HG02973 (cell line): ENCODE data around the gene SND1.

Experiments
- ATAC-seq: cut with Tn5 transposase; IDR thresholded peaks from one replicate; pipeline ENCODE4 v1.9.1; 2021; ENCODE audit warnings: moderate library complexity; ENCODE audit not compliant: unreplicated experiment

The SND1 gene

DNA sequence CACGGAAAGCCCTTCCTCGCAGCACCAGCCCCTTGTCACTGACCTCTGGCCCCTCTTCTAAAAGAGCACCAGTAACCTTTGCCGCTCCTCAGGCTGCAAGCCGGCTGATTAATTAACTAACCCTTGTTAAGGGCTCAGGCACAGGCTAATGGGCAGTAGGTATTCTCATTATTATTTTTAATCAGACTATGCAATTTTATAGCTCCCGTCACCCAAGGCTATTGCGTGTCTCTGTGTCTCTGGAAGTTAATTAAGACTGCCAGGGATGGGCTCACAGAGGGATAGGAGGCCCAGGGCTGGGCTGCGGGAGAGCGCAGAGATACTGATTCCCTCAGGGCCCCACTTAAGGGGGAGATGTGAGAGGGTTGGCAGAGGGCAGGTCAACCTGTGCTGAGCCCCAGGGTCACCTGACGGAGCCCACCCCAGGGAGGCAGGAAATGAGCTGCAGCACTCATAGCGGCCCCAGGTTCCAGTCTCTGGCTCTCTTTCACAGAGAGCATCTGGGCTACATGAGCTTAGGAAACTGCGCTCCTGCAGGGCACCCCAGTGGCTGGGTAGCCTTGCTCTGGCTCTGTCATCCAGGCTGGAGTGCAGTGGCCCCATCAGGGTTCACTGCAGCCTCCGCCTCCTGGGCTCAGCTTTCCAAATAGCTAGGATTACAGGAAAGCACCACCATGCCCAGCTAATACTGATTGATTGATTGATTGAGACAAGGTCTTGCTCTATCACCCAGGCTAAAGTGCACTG is 471.5 kb downstream of the SND1 start:
- no peak for ATAC-seq

DNA sequence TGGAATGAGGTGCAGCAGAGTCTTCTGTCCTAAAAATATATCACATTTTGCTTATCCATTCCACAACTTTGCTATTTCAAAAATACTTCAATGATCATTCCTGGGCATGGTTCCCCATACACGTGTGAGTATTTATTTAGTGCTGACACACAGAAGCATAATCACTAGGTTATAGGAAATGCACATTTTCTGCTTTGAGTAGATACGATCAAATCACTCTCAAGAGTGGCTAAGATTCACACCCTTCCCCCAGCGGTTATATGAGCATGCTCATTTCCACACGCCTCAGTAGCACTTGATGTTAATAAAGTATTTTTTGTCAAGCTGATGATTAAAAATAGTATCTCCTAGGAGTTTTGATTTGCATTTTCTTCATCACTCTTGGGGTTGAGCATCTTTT is 472.8 kb downstream of the SND1 start:
- no peak for ATAC-seq

DNA sequence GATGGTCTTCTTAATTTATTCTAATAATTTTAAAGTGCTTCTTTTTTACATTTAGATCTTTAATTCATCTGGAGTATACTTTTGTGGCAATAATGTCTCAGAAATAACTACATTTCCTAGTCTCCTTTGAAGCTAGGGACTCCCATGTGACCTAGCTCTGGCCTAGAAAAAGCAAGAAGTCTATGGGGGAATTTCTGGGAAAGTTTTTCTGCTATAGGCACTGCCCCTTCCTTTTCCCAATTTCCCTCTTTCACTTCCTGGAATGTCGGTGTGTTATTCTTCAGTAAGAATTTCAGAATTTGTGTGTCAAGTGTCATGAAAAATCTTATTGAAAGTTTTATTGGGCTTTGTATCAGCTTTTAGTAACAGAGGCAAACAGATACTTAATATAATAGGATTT is 473.8 kb downstream of the SND1 start:
- ATAC-seq = no peak

DNA sequence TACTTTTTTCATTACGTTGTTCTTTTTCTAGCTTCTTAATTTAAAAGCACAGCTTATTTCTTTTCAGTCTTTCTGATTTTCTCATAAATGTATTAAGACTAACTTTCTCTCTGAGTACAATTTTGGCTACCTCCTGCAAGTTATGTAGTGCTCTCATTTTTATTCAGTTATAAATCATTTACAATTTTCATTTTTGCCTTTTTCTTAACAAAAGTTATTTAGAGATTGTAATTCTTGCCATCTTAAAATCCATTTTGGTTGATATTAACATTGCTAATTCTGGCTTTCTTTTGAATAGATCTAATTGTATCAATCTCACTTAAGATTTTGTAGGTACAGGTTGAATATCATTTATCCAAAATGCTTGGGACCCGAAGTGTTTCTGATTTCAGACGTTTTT is 476.4 kb downstream of the SND1 start:
- ATAC-seq = no peak

DNA sequence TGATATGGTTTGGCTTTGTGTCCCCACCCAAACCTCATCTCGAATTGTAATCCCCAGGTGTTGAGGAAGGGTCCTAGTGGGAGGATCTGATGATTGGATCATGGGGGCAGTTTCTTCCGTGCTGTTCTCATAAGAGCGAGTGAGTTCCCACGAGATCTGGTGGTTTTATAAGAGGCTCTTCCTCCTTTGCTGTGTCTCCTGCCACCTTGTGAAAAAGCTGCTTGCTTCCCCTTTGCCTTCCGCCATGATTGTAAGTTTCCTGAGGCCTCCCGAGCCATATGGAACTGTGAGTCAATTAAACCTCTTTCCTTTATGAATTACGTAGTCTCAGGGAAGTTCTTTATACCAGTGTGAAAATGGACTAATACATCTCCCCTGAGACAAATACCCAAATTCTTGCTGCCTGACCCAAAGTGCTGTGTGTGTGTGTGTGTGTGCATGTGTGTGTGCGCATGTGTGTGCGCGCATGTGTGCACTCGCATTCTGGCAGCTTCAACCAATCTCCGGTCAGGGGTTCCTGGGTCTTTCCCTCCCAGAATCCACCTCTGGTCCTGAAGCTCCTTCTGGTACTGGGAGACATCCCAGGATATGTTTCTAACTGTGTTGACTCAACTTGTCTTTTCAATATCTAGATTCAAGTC is 477.4 kb downstream of the SND1 start:
- no peak for ATAC-seq

DNA sequence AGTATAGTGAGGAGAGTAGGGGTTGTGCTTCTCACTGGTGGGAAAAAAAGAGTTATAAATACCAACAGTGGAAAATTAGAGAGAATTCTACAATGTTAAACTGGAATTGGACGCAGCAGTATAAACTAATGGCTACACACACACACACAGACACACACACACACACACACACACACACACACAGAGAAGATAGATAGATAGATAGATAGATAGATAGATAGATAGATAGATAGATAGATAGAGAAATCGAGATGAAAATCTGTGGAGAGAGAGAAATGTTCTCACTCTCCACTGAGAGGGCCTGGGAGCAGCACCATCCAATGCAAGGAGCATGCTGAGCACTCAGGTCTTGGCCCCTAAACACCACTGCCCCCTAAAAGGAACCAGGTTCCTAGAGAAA is 479.1 kb downstream of the SND1 start:
- no peak for ATAC-seq

DNA sequence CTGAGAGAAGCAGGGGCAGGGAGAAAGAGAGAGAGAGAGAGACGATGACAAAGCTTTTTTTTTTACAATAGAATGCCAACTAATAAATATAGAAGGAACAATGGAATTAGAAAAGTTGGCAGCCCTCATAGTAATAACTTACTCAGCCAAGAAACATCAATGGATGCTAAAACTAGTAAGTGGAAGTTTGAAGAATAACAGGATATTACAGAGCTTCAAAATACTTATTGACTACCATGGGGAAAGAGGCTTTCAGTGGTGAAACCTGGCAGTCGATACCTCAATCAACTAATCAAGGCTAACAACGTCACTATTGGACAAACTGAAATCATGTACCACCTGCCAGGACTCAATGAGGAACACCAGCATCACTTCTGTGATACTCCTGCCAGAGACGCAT is 479.7 kb downstream of the SND1 start:
- no peak for ATAC-seq

DNA sequence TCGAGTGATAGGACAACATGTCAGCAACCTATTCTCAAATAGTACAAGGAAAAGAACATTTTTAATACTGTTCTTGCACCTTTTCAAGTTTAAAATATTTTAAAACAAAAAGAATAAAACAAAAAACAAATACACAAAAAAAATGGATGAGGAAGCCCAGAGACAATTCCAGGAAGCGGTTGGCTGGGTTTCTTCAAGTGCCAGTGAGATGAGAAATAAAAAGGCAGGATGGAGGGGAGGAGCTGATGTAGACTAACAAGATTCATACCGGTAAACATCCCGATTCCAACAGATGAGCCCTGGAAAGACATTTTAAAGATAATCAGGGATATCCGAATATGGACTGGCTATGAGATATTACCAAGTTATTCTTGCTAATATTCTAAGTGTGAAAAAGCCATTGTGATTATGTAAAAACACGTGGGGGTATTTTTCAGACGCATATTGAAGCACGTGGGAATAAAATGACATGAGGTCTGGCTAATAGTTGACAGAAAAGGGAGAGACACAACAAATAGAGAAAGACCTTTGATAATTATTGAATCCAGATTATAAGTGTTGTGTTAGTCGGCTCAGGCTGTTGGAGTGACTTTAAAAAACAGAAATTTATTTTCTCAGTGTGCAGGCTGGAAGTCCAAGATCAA is 480.6 kb downstream of the SND1 start:
- ATAC-seq = no peak

DNA sequence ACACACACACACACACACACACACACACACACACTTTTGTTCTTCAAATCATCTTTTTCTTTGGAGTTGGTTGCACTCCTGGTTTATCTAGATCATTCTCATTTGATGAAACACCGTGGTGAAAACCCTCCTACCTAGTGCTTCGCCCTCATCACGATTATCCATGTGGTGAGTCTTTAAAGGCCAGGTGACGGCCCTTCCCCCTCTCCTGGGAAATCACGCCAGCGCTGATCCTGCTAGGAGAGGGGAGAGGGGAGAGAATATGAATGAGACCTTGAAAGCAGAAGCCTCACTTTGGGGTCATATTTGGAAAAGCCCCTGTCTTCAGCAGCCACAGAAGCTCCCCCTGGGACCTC is 483.1 kb downstream of the SND1 start:
- no peak for ATAC-seq

DNA sequence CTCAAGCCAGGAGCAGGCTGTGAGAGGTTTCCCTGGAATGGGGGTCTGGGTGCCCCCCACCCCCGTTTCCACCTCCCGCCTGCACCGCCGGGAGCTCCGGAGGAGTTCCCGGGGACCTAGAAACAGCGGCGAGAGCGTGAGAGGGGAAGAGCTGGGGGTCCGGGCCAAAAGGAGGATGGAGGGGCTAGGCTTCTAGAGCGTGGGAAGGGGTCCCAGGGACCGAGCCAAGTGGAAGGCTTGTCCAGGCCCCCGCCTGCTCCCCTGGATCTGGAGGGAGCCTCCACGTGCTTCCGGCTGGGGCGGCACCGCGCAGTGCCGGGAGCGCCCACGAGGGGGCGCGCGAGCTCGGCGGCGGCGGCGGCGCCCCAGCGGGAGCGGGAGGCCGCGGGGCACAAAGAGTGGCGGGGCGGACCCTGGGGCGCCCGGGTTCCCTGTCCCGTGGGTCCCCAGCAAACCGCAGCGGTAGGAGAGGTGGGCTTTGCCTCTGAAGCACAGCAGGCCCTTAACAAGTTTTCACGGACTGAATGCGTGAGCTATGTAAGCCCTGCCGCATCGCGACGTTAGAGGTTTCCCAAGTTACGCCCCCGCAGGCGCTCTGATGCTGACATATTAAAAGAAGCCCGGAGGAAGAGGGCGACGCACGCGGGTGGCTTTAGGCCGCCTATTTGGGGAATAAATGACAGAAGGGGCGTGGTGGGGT is 483.7 kb downstream of the SND1 start:
- ATAC-seq = peak; percentile 90

DNA sequence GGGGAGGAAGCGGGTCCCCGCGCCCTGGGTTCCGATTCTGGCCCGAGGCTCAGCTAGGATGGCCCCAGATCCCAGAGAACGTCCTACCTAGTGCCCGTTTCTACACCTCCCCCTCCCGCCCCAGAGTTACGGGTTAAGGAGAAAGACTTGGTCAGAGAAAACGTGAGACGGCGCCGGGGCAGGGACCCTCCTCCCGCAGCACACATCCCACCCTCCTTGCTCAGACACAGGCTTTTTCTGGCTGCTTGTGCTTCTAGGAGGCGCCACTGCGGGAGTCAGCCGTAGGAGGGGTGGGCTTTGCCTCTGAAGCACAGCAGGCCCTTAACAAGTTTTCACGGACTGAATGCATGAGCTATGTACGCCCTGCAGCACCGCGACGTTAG is 484.2 kb downstream of the SND1 start:
- ATAC-seq = no peak

DNA sequence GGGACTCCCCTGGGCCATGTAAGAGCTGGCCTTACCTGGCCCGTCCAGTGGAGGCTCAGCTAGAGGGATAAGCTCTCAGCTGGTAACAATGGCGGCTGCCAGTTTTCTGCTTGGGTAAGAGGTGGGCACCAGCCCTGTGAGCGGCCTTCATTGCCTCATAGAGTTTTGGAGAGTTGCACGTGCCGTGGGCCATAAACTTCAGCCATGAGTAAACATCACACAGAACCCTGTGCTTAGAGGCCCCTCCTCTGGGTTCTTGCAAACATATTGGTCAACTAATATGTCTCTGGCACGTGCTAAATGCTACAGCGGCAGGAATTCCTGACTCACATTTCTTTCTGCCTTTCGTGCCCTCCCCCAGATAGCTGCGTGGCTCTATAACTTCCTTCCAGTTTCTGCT is 485.2 kb downstream of the SND1 start:
- ATAC-seq = no peak

DNA sequence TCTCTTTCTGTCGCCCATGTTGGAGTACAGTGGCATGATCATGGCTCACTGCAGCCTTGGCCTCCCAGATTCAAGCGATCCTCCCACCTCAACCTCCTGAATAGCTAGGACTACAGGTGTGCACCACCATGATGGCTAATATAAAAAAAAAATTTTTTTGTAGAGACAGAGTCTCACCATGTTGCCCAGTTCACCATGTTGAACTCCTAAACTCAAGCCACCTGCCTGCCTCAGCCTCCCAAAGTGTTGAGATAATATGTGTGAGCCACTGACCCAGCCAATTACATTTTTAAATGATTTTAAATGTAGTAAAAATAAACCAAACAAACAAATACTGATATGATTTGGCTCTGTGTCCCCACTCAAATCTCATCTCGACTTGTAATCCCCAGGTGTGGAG is 487.4 kb downstream of the SND1 start:
- ATAC-seq = no peak

DNA sequence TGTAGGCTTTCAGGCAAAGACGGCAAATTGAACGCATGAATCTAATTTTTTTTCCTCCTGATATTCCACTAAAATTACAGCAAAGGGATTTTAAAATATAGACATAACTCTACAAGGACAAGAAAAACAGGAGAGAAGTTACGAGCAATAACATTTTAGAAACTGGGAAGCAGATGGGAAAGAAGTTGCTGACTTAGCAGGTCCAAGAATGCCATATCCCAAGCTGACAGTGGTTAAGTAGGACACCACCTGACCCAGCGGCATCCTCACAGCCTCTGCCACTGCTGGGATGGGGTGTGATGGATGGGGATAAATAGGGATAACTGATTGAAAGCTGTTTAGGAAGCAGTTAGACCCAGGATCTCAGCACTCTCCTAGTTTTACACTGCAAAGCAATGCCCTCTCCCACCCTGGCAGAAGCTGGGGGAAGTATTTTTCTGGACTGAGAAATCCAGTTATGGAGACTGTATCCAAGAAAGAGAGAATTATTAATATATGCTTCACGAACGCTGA is 489.7 kb downstream of the SND1 start:
- no peak for ATAC-seq
